Vagina (tissue), 2 donors: Measurements from ENCODE around the gene ALOXE3.

Source experiments
- POLR2A ChIP-seq, 2 donors: fragments of 450-650 bp; IDR thresholded peaks; one replicate each; pipeline ENCODE4 v1.6.1; 2017; ENCODE audit warnings: antibody characterized with exemption in 2 of 2, mild to moderate bottlenecking in 2 of 2, moderate library complexity in 2 of 2
- POLR2AphosphoS5 ChIP-seq, 2 donors: sonication (generic); formaldehyde crosslinking; IDR thresholded peaks; one replicate each; pipeline ENCODE4 v1.9.0; 2017; ENCODE audit warnings: antibody characterized with exemption in 2 of 2, mild to moderate bottlenecking in 2 of 2, low read depth in 1 of 2; ENCODE audit not compliant: insufficient read depth in 1 of 2
- TF ChIP-seq, protein P1 (sequence below), 3 experiments: fragments of 450-650 bp in 2 of 3; fragments of 200-600 bp in 1 of 3; sonication (generic) in 1 of 3; IDR thresholded peaks; one replicate each; pipeline ENCODE4 v1.5.1; 2017 to 2019; ENCODE audit warnings: antibody characterized with exemption in 3 of 3, mild to moderate bottlenecking in 2 of 3, moderate library complexity in 2 of 3

DNA sequence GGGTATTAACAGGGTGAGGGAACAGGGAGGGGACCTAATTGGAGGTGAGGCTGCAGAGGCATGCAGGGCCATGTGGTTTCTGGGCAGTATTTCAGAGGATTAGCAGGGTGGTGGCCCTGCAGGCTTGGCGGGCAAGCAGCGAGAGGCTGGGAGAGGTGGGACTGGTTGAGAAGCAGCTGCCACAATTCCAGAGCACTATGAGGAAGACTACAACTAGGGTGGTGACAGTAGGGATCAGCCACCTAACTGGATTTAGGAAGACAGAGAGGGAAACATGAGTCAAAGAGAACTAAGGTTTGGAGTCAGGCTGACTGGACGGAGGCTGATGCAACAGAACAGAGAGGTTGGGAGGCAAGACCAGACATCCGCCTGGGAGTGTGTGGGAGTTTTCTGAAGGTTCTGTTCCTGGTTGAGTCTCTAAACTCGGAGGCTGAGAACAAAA is 12.3 kb downstream of the ALOXE3 start:
- TF ChIP-seq, protein P1, sequence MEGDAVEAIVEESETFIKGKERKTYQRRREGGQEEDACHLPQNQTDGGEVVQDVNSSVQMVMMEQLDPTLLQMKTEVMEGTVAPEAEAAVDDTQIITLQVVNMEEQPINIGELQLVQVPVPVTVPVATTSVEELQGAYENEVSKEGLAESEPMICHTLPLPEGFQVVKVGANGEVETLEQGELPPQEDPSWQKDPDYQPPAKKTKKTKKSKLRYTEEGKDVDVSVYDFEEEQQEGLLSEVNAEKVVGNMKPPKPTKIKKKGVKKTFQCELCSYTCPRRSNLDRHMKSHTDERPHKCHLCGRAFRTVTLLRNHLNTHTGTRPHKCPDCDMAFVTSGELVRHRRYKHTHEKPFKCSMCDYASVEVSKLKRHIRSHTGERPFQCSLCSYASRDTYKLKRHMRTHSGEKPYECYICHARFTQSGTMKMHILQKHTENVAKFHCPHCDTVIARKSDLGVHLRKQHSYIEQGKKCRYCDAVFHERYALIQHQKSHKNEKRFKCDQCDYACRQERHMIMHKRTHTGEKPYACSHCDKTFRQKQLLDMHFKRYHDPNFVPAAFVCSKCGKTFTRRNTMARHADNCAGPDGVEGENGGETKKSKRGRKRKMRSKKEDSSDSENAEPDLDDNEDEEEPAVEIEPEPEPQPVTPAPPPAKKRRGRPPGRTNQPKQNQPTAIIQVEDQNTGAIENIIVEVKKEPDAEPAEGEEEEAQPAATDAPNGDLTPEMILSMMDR (IDR thresholded peaks at IDR 0.05), result no peak
- TF ChIP-seq POLR2A (IDR thresholded peaks at IDR 0.05) (no peak), POLR2AphosphoS5 (IDR thresholded peaks at IDR 0.05; ENCODE audit: insufficient read depth in 1 of 2, low read depth in 1 of 2) (peak; percentile 14 to 50)
